GM21367 (cell line): Measurements from ENCODE around the gene STX5.
"Not testable (repeated sequence)": the region's sequence is repeated elsewhere in the genome, so short reads cannot be mapped to it uniquely, and the experiment has no call there.

ENCODE experiments used
- ATAC-seq: cut with Tn5 transposase; IDR thresholded peaks from one replicate; pipeline ENCODE4 v1.9.1; 2021; ENCODE audit not compliant: unreplicated experiment

The STX5 gene

GRCh38 chr11:62831520-62832335, at the start of gene STX5:
Gene STX5 (minus strand): TSS chr11:62832051. CDS start chr11:62831243, 808 bp downstream.
- ATAC-seq: peak; percentile 69

- peak; percentile 61 for ATAC-seq
Observed at GRCh38 chr11:62880803-62881578, 49.1 kb upstream of the STX5 start, which contains the start of gene SLC3A2. Gene SLC3A2 (plus strand): TSS chr11:62880896. CDS start chr11:62881024, 128 bp downstream.

- ATAC-seq: no peak
Observed at GRCh38 chr11:62880231-62880802, 48.5 kb upstream of the STX5 start.

GRCh38 chr11:62879235-62879978, 47.6 kb upstream of the STX5 start:
- ATAC-seq: no peak

GRCh38 chr11:62876712-62877111, 44.9 kb upstream of the STX5 start:
- no peak for ATAC-seq

GRCh38 chr11:62875698-62876478, 44.0 kb upstream of the STX5 start:
- ATAC-seq: no peak

GRCh38 chr11:62874851-62875250, 43.0 kb upstream of the STX5 start:
- no peak for ATAC-seq

GRCh38 chr11:62865635-62866034, 33.8 kb upstream of the STX5 start:
- ATAC-seq: no peak

GRCh38 chr11:62863687-62864335, 32.0 kb upstream of the STX5 start:
- no peak for ATAC-seq

GRCh38 chr11:62861564-62862192, 29.8 kb upstream of the STX5 start:
- ATAC-seq: not testable (repeated sequence)

- no peak for ATAC-seq
Observed at GRCh38 chr11:62860835-62861563, 29.1 kb upstream of the STX5 start.

- not testable (repeated sequence) for ATAC-seq
Observed at GRCh38 chr11:62859281-62859703, 27.4 kb upstream of the STX5 start.

- no peak for ATAC-seq
Observed at GRCh38 chr11:62858201-62858600, 26.4 kb upstream of the STX5 start.

GRCh38 chr11:62857541-62857982, 25.7 kb upstream of the STX5 start:
- no peak for ATAC-seq

GRCh38 chr11:62856333-62856895, 24.6 kb upstream of the STX5 start:
- no peak for ATAC-seq

GRCh38 chr11:62855571-62856332, 23.9 kb upstream of the STX5 start:
- ATAC-seq: peak; percentile 69

GRCh38 chr11:62854825-62855570, 23.1 kb upstream of the STX5 start:
- ATAC-seq: no peak
